DOHH2 (cell line): ENCODE results near the gene VWC2.

ENCODE experiments used
- EZH2phosphoT487 ChIP-seq: fragments of 200-600 bp; sonication (generic); IDR thresholded peaks from 2 replicates; pipeline ENCODE4 v1.6.1; 2017; ENCODE audit warnings: borderline replicate concordance, mild to moderate bottlenecking, antibody characterized with exemption, low read length, moderate library complexity, mixed read lengths
- TF ChIP-seq, protein P1 (sequence below): fragments of 200-600 bp; sonication (generic); IDR thresholded peaks from one replicate; pipeline ENCODE4 v1.5.1; 2014; ENCODE audit warnings: antibody characterized with exemption, mild to moderate bottlenecking, low read depth, low read length; ENCODE audit not compliant: poor library complexity, severe bottlenecking

DNA sequence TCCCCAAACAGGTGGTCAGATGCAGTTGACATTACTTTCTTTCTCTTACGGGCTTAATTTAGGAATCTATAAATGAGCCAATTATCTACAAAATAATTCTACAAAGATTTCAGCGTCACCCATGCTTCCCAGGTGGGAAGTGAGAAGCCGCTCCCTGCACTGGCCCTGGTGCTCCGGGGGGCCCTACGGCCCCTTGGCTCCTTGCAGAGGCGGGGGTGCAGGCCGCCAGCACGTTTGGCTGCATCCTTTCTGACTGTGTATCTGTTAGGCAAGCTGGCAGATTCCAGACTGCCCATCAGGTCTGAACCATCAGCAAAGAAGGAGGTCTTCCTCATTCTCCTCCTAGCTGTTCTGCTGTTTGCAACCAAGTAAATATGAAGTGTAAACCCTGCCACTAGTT lies 16.3 kb downstream of the VWC2 start:
- TF ChIP-seq, protein P1, sequence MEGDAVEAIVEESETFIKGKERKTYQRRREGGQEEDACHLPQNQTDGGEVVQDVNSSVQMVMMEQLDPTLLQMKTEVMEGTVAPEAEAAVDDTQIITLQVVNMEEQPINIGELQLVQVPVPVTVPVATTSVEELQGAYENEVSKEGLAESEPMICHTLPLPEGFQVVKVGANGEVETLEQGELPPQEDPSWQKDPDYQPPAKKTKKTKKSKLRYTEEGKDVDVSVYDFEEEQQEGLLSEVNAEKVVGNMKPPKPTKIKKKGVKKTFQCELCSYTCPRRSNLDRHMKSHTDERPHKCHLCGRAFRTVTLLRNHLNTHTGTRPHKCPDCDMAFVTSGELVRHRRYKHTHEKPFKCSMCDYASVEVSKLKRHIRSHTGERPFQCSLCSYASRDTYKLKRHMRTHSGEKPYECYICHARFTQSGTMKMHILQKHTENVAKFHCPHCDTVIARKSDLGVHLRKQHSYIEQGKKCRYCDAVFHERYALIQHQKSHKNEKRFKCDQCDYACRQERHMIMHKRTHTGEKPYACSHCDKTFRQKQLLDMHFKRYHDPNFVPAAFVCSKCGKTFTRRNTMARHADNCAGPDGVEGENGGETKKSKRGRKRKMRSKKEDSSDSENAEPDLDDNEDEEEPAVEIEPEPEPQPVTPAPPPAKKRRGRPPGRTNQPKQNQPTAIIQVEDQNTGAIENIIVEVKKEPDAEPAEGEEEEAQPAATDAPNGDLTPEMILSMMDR: no peak
- no peak for TF ChIP-seq EZH2phosphoT487
